ENCODE measurements around the gene SLC35F3. TPM values are rescaled to one million over a fixed set of nuclear protein-coding genes. Genes with fewer than 3 reads are reported as not detected.

Gene SLC35F3
- total and polyA plus RNA-seq, 2 experiments from 2014 or later: 1.0 to 3.2 TPM

DNA sequence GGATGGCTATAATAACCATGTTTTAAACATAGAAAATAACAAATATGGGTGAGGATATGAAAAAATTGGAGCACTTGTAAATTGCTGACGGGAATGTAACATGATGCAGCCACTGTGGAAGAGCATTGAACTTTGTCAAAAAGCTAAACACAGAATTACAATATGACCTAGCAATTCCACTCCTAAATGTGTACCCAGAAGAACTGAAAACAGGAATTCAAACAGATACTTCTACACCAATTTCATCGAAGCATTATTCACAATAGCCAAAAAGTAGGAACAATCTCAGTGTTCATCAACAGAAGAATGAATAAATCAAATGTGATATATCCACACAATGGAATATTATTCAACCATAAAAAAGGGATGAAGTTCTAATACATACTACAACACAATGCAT, 436.1 kb downstream of the SLC35F3 start (continued):
- TF ChIP-seq, protein P1, sequence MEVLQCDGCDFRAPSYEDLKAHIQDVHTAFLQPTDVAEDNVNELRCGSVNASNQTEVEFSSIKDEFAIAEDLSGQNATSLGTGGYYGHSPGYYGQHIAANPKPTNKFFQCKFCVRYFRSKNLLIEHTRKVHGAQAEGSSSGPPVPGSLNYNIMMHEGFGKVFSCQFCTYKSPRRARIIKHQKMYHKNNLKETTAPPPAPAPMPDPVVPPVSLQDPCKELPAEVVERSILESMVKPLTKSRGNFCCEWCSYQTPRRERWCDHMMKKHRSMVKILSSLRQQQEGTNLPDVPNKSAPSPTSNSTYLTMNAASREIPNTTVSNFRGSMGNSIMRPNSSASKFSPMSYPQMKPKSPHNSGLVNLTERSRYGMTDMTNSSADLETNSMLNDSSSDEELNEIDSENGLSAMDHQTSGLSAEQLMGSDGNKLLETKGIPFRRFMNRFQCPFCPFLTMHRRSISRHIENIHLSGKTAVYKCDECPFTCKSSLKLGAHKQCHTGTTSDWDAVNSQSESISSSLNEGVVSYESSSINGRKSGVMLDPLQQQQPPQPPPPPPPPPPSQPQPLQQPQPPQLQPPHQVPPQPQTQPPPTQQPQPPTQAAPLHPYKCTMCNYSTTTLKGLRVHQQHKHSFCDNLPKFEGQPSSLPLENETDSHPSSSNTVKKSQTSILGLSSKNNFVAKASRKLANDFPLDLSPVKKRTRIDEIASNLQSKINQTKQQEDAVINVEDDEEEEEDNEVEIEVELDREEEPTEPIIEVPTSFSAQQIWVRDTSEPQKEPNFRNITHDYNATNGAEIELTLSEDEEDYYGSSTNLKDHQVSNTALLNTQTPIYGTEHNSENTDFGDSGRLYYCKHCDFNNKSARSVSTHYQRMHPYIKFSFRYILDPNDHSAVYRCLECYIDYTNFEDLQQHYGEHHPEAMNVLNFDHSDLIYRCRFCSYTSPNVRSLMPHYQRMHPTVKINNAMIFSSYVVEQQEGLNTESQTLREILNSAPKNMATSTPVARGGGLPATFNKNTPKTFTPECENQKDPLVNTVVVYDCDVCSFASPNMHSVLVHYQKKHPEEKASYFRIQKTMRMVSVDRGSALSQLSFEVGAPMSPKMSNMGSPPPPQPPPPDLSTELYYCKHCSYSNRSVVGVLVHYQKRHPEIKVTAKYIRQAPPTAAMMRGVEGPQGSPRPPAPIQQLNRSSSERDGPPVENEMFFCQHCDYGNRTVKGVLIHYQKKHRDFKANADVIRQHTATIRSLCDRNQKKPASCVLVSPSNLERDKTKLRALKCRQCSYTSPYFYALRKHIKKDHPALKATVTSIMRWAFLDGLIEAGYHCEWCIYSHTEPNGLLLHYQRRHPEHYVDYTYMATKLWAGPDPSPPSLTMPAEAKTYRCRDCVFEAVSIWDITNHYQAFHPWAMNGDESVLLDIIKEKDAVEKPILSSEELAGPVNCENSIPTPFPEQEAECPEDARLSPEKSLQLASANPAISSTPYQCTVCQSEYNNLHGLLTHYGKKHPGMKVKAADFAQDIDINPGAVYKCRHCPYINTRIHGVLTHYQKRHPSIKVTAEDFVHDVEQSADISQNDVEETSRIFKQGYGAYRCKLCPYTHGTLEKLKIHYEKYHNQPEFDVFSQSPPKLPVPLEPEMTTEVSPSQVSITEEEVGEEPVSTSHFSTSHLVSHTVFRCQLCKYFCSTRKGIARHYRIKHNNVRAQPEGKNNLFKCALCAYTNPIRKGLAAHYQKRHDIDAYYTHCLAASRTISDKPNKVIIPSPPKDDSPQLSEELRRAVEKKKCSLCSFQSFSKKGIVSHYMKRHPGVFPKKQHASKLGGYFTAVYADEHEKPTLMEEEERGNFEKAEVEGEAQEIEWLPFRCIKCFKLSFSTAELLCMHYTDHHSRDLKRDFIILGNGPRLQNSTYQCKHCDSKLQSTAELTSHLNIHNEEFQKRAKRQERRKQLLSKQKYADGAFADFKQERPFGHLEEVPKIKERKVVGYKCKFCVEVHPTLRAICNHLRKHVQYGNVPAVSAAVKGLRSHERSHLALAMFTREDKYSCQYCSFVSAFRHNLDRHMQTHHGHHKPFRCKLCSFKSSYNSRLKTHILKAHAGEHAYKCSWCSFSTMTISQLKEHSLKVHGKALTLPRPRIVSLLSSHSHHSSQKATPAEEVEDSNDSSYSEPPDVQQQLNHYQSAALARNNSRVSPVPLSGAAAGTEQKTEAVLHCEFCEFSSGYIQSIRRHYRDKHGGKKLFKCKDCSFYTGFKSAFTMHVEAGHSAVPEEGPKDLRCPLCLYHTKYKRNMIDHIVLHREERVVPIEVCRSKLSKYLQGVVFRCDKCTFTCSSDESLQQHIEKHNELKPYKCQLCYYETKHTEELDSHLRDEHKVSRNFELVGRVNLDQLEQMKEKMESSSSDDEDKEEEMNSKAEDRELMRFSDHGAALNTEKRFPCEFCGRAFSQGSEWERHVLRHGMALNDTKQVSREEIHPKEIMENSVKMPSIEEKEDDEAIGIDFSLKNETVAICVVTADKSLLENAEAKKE (CRISPR knock-in tag; IDR thresholded peaks at IDR 0.05): no peak

DNA sequence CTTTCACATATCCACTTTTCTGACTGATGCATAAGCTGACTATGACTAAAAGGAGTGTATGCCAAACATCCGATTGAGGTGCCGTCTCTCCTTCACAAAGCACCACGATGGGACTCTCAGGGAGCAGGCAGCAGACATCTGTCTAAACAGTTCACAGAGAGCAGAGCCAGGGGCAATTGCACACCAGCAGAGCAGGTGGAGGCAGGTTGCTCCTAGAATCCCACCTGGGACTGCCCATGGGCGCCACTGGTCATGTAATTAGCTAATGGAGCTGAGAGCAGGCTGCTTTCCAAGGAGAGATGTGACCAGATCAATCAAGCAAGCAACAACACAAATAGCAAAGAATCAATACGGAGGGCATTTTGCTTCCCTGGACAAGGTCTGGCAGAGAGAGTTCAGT, 438.3 kb downstream of the SLC35F3 start:
- no peak overlapping the region for H3K27ac Mint-ChIP-seq
- ATAC-seq (no peak), DNase-seq (ENCODE audit: low spot score) (no peak)
- H3K36me3 Mint-ChIP-seq (ENCODE audit: low read depth): no peaks in the 10 kb centered on the region
- Histone ChIP-seq H3K36me3 (ENCODE audit: insufficient read depth) (no peaks in the 10 kb centered on the region), H3K9me2 (ENCODE audit: insufficient read depth) (no peaks in the 10 kb centered on the region), H3K4me2 (no peak overlapping the region), H2AFZ (no peak overlapping the region), H3K79me2 (replicated peaks; ENCODE audit: insufficient read depth) (no peaks in the 10 kb centered on the region), H3F3A (replicated peaks; ENCODE audit: low read depth) (no peaks in the 10 kb centered on the region), H3K4me3 (no peak overlapping the region), H3K27me3 (ENCODE audit: insufficient read depth) (no peaks in the 10 kb centered on the region), H3K27ac (ENCODE audit: low read depth) (no peak overlapping the region), H3K4me1 (ENCODE audit: insufficient read depth) (no peaks in the 10 kb centered on the region), H4K20me1 (replicated peaks; ENCODE audit: insufficient read depth) (no peaks in the 10 kb centered on the region)
- H3K9me3 Mint-ChIP-seq: peaks cover 30% of the 10 kb centered on the region
- H3K4me3 Mint-ChIP-seq: no peak overlapping the region
- no peaks in the 10 kb centered on the region for H3K27me3 Mint-ChIP-seq (ENCODE audit: insufficient read depth, low read depth, poor library complexity)
- no peaks in the 10 kb centered on the region for H3K4me1 Mint-ChIP-seq
- TF ChIP-seq, protein P2, sequence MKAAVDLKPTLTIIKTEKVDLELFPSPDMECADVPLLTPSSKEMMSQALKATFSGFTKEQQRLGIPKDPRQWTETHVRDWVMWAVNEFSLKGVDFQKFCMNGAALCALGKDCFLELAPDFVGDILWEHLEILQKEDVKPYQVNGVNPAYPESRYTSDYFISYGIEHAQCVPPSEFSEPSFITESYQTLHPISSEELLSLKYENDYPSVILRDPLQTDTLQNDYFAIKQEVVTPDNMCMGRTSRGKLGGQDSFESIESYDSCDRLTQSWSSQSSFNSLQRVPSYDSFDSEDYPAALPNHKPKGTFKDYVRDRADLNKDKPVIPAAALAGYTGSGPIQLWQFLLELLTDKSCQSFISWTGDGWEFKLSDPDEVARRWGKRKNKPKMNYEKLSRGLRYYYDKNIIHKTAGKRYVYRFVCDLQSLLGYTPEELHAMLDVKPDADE (IDR thresholded peaks at IDR 0.05): no peak
- TF ChIP-seq ZNF331 (CRISPR knock-in tag; IDR thresholded peaks at IDR 0.05; ENCODE audit: low read depth) (no peak), JUNB (IDR thresholded peaks at IDR 0.05; ENCODE audit: unreplicated experiment) (no peak), EZH2 (IDR thresholded peaks at IDR 0.05; ENCODE audit: low read depth, unreplicated experiment) (no peak), NANOG (IDR thresholded peaks at IDR 0.05; ENCODE audit: borderline replicate concordance) (no peak)
- TF ChIP-seq, protein P3, sequence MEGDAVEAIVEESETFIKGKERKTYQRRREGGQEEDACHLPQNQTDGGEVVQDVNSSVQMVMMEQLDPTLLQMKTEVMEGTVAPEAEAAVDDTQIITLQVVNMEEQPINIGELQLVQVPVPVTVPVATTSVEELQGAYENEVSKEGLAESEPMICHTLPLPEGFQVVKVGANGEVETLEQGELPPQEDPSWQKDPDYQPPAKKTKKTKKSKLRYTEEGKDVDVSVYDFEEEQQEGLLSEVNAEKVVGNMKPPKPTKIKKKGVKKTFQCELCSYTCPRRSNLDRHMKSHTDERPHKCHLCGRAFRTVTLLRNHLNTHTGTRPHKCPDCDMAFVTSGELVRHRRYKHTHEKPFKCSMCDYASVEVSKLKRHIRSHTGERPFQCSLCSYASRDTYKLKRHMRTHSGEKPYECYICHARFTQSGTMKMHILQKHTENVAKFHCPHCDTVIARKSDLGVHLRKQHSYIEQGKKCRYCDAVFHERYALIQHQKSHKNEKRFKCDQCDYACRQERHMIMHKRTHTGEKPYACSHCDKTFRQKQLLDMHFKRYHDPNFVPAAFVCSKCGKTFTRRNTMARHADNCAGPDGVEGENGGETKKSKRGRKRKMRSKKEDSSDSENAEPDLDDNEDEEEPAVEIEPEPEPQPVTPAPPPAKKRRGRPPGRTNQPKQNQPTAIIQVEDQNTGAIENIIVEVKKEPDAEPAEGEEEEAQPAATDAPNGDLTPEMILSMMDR (conservative IDR thresholded peaks at IDR 0.05; ENCODE audit: low read depth in 2 of 2): no peak
- TF ChIP-seq, protein P1 (CRISPR knock-in tag; IDR thresholded peaks at IDR 0.05): no peak
